K562 (cell line): ENCODE results near the gene PLPPR2. TPM values are rescaled to one million over a fixed set of nuclear protein-coding genes. Genes with fewer than 3 reads are reported as not detected.

Source experiments
- BCOR ChIP-seq: fragments of 450-650 bp; IDR thresholded peaks from 2 replicates; pipeline ENCODE4 v1.6.1; 2016
- MBD2 ChIP-seq: sonication (generic); IDR thresholded peaks from 2 replicates; pipeline ENCODE4 v1.6.1; 2016; ENCODE audit warnings: low read depth, borderline replicate concordance
- RBFOX2 ChIP-seq: fragments of 200-400 bp; formaldehyde crosslinking; IDR thresholded peaks from 2 replicates; pipeline ENCODE4 v1.6.1; 2017; ENCODE audit warnings: low read depth, mild to moderate bottlenecking, low read length, moderate library complexity
- RBM25 ChIP-seq: fragments of 200-400 bp; formaldehyde crosslinking; IDR thresholded peaks from 2 replicates; pipeline ENCODE4 v1.6.1; 2018; ENCODE audit warnings: low read length, low read depth, moderate library complexity; ENCODE audit not compliant: severe bottlenecking
- SIN3B ChIP-seq: fragments of 450-650 bp; IDR thresholded peaks from 2 replicates; pipeline ENCODE4 v1.6.1; 2017; ENCODE audit warnings: low read depth, mild to moderate bottlenecking, moderate library complexity
- SMARCE1 ChIP-seq: fragments of 450-650 bp; IDR thresholded peaks from 2 replicates; pipeline ENCODE4 v1.7.1; 2016; ENCODE audit warnings: mild to moderate bottlenecking
- polyA plus RNA-seq, 8 experiments: library from polyadenylated mRNA; depleted of rRNA in 4 of 8; stranded (reverse) in 5 of 8; unstranded in 3 of 8; fragments of >200 nt; fragmentation: Nextera tagmentation in 2 of 8; fragmentation: Illumina TruSeq in 1 of 8; extraction: Ambion mirVana in 2 of 8; extraction: Trizol in 1 of 8; gene quantifications; 2 replicates each; pipeline versions ENCODE4 v1.2.1 to v1.2.3, GENCODE V29; 2011 to 2014; ENCODE audit warnings: inconsistent platforms in 1 of 8, missing spikeins in 1 of 8
- total RNA-seq, 7 experiments: library from RNA; depleted of rRNA in 6 of 7; stranded (reverse); fragments of >200 nt in 6 of 7; fragmentation: Illumina TruSeq in 2 of 7; extraction: Trizol in 2 of 7; gene quantifications; 2 replicates each; pipeline versions ENCODE4 v1.2.1 to v1.2.3, GENCODE V29; 2011 to 2021; ENCODE audit warnings: low replicate concordance in 1 of 7
- TF ChIP-seq, protein P1 (sequence below): fragments of 250-450 bp; sonication (Bioruptor Pico); IDR thresholded peaks from 2 replicates; pipeline ENCODE4 v1.5.0; 2021
- TF ChIP-seq, protein P2 (sequence below): fragments of 250-450 bp; sonication (Bioruptor Pico); IDR thresholded peaks from 2 replicates; pipeline ENCODE4 v1.8.0; 2021; ENCODE audit warnings: moderate library complexity, mild to moderate bottlenecking, inconsistent platforms
- TF ChIP-seq, protein P3 (sequence below): fragments of 450-650 bp; IDR thresholded peaks from 2 replicates; pipeline ENCODE4 v1.6.1; 2016; ENCODE audit warnings: borderline replicate concordance
- TF ChIP-seq, protein P4 (sequence below): sonication (generic); formaldehyde crosslinking; IDR thresholded peaks from 2 replicates; pipeline ENCODE4 v1.8.0; 2022; ENCODE audit warnings: mild to moderate bottlenecking, missing genetic modification reagents
- TF ChIP-seq, protein P5 (sequence below): sonication (generic); formaldehyde crosslinking; IDR thresholded peaks from 2 replicates; pipeline ENCODE4 v1.8.1; 2023; ENCODE audit warnings: mild to moderate bottlenecking, missing genetic modification reagents

Gene PLPPR2
- total and polyA plus RNA-seq, 9 of the 15 experiments (the other 6 are each of a cell fraction or from before 2014, with no cell fraction given): 0.49 to 15.9 (median 3.4) TPM

DNA sequence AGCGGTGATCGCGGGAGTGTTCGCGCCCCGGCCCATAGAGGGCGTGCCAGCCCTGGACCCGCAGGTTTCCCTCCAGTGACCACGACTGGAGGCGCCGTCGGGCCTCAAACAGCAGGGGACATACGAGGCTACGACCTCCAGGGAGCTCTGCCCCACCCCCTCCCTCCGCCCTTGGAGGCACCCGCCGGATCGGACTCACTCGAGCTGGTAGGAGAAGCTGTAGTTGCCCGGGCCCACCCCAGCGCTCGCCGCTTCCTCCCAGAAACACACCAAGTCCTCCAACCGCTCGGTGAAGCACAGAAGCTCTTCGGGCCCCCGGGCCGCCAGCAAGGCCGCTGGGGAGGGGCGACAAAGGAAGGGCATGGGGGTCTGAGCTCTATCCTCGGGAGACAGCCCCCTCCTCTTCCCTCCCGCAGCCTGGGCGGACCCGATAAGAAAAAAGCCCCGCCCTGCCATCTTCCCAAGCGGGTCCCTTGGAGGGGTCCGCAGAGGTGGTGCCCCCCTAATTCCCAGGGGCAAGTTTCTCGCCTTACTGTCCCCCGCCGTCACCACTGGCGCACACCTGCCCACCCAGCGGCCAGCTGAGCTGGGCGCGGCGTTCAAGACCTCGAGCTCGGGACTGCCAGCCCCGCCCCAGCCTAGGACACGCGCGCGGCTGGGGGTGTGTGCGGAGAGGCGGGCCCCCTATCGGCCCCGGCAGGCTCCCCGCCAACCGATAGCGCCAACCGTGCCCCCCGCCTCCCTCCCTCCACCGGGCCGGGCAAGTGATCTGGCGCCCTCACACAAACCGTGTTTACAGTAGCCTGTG is 27.9 kb downstream of the PLPPR2 start (continued):
- TF ChIP-seq, protein P1, sequence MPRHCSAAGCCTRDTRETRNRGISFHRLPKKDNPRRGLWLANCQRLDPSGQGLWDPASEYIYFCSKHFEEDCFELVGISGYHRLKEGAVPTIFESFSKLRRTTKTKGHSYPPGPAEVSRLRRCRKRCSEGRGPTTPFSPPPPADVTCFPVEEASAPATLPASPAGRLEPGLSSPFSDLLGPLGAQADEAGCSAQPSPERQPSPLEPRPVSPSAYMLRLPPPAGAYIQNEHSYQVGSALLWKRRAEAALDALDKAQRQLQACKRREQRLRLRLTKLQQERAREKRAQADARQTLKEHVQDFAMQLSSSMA (CRISPR knock-in tag): peak; percentile 42; the same call in 1 of the 2 replicates
- TF ChIP-seq RBFOX2: peak; percentile 77
- TF ChIP-seq RBM25: peak; percentile 32
- TF ChIP-seq SIN3B: no peak
- TF ChIP-seq, protein P2, sequence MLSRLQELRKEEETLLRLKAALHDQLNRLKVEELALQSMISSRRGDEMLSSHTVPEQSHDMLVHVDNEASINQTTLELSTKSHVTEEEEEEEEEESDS (CRISPR knock-in tag): no peak
- 0 out of 2 replicates have a peak, but pooled peaks have one; percentile 19 for TF ChIP-seq BCOR
- peak; percentile 26; the same call in 1 of the 2 replicates for TF ChIP-seq MBD2
- TF ChIP-seq, protein P3, sequence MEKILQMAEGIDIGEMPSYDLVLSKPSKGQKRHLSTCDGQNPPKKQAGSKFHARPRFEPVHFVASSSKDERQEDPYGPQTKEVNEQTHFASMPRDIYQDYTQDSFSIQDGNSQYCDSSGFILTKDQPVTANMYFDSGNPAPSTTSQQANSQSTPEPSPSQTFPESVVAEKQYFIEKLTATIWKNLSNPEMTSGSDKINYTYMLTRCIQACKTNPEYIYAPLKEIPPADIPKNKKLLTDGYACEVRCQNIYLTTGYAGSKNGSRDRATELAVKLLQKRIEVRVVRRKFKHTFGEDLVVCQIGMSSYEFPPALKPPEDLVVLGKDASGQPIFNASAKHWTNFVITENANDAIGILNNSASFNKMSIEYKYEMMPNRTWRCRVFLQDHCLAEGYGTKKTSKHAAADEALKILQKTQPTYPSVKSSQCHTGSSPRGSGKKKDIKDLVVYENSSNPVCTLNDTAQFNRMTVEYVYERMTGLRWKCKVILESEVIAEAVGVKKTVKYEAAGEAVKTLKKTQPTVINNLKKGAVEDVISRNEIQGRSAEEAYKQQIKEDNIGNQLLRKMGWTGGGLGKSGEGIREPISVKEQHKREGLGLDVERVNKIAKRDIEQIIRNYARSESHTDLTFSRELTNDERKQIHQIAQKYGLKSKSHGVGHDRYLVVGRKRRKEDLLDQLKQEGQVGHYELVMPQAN: peak; percentile 82
- TF ChIP-seq, protein P4, sequence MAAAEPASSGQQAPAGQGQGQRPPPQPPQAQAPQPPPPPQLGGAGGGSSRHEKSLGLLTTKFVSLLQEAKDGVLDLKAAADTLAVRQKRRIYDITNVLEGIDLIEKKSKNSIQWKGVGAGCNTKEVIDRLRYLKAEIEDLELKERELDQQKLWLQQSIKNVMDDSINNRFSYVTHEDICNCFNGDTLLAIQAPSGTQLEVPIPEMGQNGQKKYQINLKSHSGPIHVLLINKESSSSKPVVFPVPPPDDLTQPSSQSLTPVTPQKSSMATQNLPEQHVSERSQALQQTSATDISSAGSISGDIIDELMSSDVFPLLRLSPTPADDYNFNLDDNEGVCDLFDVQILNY (CRISPR knock-in tag): no peak
- TF ChIP-seq, protein P5, sequence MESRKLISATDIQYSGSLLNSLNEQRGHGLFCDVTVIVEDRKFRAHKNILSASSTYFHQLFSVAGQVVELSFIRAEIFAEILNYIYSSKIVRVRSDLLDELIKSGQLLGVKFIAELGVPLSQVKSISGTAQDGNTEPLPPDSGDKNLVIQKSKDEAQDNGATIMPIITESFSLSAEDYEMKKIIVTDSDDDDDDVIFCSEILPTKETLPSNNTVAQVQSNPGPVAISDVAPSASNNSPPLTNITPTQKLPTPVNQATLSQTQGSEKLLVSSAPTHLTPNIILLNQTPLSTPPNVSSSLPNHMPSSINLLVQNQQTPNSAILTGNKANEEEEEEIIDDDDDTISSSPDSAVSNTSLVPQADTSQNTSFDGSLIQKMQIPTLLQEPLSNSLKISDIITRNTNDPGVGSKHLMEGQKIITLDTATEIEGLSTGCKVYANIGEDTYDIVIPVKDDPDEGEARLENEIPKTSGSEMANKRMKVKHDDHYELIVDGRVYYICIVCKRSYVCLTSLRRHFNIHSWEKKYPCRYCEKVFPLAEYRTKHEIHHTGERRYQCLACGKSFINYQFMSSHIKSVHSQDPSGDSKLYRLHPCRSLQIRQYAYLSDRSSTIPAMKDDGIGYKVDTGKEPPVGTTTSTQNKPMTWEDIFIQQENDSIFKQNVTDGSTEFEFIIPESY: peak; percentile 91
- 0 out of 2 replicates have a peak, but pooled peaks have one; percentile 20 for TF ChIP-seq SMARCE1
